ENCODE data around the gene KNCN. TPM values are rescaled to one million over a fixed set of nuclear protein-coding genes. Genes with fewer than 3 reads are reported as not detected.
A peak's percentile ranks its signal among the peaks of the same experiment; 100 is the strongest.

KNCN gene
- total RNA-seq, 1 donor from 2014 or later = not detected

DNA sequence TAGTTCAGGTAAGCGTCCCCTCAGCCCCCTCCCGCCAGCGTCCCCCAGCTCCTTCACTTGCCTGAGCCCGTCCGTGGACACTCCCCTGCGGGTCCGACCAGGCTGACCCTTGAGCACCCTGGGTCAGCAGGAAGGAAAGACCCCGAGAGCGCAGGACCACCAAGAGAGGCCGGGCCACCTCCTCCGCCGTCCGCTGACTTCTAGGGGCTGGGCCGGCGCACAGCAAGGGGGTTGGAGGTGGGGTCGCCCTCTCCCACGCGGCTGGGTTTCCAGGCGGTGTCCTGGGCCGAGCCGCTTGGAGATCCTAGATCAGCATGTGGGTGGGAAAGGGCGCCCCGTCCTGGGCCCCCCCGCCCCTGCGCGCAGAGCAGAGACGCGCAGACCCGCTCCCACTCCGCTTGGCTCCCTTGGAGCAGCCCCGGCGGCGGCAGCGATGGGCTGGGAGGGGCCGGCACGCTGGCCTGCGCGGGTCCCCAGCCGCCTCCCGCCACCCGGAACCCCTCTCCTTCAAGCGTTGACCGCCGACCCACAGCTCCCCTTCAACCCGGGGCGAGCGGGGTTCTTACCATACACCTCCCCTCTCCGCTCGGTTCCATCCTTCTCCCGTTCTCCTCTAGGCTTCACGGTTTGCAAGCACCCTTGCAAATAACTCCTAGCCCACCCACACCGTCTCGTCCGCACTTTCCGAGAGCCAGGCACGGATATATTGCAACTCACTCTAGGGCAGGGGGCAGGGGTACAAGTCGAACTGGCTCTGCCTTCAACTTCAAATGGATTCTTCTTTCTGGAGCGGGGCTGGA, 7.5 kb downstream of the KNCN start:
- Histone ChIP-seq H2AFZ (replicated peaks) (peak overlapping the region; percentile 40), H3K9ac (no peak overlapping the region), H3K9me3 (ENCODE audit: low read depth) (no peaks in the 10 kb centered on the region), H3K27me3 (peaks cover 90% of the 10 kb centered on the region), H3F3A (ENCODE audit: low read depth) (no peaks in the 10 kb centered on the region), H3K79me2 (ENCODE audit: low read depth) (no peaks in the 10 kb centered on the region), H3K4me3 (peak overlapping the region; percentile 42), H3K27ac (no peak overlapping the region), H4K20me1 (ENCODE audit: low read depth) (no peaks in the 10 kb centered on the region), H3K4me1 (peaks cover 3% of the 10 kb centered on the region), H3K36me3 (no peaks in the 10 kb centered on the region), H3K4me2 (peak overlapping the region; percentile 81)
- Mint-ChIP-seq H3K27me3 (ENCODE audit: insufficient read depth, low read depth) (peaks cover 50% of the 10 kb centered on the region), H3K27ac (peak overlapping the region; percentile 72), H3K4me3 (peak overlapping the region; percentile 59), H3K9me3 (peaks cover 3% of the 10 kb centered on the region), H3K36me3 (peaks cover 2% of the 10 kb centered on the region), H3K4me1 (peaks cover 5% of the 10 kb centered on the region)
- TF ChIP-seq EZH2phosphoT487 (IDR thresholded peaks at IDR 0.05) (peak; percentile 80), EZH2 (IDR thresholded peaks at IDR 0.05) (peak; percentile 90)
- TF ChIP-seq, protein P1, sequence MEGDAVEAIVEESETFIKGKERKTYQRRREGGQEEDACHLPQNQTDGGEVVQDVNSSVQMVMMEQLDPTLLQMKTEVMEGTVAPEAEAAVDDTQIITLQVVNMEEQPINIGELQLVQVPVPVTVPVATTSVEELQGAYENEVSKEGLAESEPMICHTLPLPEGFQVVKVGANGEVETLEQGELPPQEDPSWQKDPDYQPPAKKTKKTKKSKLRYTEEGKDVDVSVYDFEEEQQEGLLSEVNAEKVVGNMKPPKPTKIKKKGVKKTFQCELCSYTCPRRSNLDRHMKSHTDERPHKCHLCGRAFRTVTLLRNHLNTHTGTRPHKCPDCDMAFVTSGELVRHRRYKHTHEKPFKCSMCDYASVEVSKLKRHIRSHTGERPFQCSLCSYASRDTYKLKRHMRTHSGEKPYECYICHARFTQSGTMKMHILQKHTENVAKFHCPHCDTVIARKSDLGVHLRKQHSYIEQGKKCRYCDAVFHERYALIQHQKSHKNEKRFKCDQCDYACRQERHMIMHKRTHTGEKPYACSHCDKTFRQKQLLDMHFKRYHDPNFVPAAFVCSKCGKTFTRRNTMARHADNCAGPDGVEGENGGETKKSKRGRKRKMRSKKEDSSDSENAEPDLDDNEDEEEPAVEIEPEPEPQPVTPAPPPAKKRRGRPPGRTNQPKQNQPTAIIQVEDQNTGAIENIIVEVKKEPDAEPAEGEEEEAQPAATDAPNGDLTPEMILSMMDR (IDR thresholded peaks at IDR 0.05) = no peak
- peak; percentile 54 for DNase-seq (ENCODE audit: low spot score)

DNA sequence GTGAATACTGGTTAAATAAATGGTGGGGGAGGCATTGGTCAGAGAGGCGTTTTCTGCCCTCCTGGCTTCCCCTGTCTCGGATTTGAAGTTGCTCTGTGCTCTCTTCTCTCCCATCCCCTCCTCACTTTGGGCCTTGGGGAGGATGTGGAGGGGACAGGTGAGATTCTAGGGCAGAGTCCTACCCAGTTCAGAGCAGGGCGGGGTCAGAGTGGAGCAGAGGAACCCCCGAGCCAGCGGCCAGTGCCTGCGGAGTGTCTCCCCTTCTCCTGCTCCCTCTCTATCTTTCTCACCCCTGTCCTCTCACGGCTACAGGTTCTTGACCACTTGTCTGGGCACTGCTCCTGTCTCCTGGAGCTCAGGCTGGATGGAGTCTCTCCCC, 8.1 kb downstream of the KNCN start:
- peaks cover 4% of the 10 kb centered on the region for H3K9me3 Mint-ChIP-seq
- no peak for DNase-seq (ENCODE audit: low spot score)
- H3K4me2 ChIP-seq = peak overlapping the region; percentile 81

DNA sequence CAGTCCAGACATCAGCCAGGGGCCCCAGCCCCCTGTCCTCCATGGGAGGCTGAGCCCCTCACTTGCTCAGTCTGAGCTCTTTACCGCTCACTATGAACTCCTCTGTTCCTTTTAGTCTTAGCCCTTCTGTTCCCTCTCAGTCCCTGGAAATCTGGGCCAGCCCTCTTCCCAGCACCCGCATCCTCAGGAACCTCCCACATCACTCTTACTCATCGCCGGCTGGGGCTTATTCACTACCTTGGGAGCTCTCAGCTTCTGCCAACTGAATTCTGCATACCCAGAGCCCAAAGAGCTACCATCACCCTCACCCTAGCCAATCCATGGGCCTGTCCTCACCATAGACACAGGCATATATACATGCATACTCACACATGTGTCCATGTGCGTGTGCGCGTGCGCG, 11.5 kb downstream of the KNCN start:
- Histone ChIP-seq H3K4me1 (peaks cover 7% of the 10 kb centered on the region), H3K9me3 (ENCODE audit: low read depth) (no peaks in the 10 kb centered on the region), H3K36me3 (no peaks in the 10 kb centered on the region), H3K4me3 (no peak overlapping the region), H3F3A (ENCODE audit: low read depth) (no peaks in the 10 kb centered on the region), H3K9ac (no peak overlapping the region), H3K79me2 (ENCODE audit: low read depth) (no peaks in the 10 kb centered on the region), H2AFZ (replicated peaks) (no peak overlapping the region), H4K20me1 (ENCODE audit: low read depth) (no peaks in the 10 kb centered on the region), H3K4me2 (no peak overlapping the region), H3K27me3 (peaks cover 100% of the 10 kb centered on the region), H3K27ac (no peak overlapping the region)
- Mint-ChIP-seq H3K9me3 (peaks cover 20% of the 10 kb centered on the region), H3K27ac (no peak overlapping the region), H3K4me3 (no peak overlapping the region), H3K36me3 (peaks cover 2% of the 10 kb centered on the region), H3K27me3 (ENCODE audit: insufficient read depth, low read depth) (peaks cover 57% of the 10 kb centered on the region), H3K4me1 (peaks cover 2% of the 10 kb centered on the region)
- TF ChIP-seq EZH2 (IDR thresholded peaks at IDR 0.05) (no peak), EZH2phosphoT487 (IDR thresholded peaks at IDR 0.05) (no peak)
- TF ChIP-seq, protein P1 (IDR thresholded peaks at IDR 0.05) = no peak
- DNase-seq (ENCODE audit: low spot score) = no peak

More for the DNA sequence above, 8.1 kb downstream of the KNCN start:
- Histone ChIP-seq H3F3A (ENCODE audit: low read depth) (no peaks in the 10 kb centered on the region), H3K9ac (no peak overlapping the region), H3K4me3 (peak overlapping the region; percentile 42), H2AFZ (replicated peaks) (peak overlapping the region; percentile 40), H3K36me3 (no peaks in the 10 kb centered on the region), H4K20me1 (ENCODE audit: low read depth) (no peaks in the 10 kb centered on the region), H3K4me1 (peaks cover 3% of the 10 kb centered on the region), H3K9me3 (ENCODE audit: low read depth) (no peaks in the 10 kb centered on the region), H3K27me3 (peaks cover 96% of the 10 kb centered on the region), H3K27ac (no peak overlapping the region), H3K79me2 (ENCODE audit: low read depth) (no peaks in the 10 kb centered on the region)
- Mint-ChIP-seq H3K36me3 (peaks cover 2% of the 10 kb centered on the region), H3K4me3 (peak overlapping the region; percentile 59), H3K27me3 (ENCODE audit: insufficient read depth, low read depth) (peaks cover 53% of the 10 kb centered on the region), H3K27ac (no peak overlapping the region), H3K4me1 (peaks cover 5% of the 10 kb centered on the region)
- no peak for TF ChIP-seq EZH2phosphoT487 (IDR thresholded peaks at IDR 0.05)
- TF ChIP-seq, protein P1 (IDR thresholded peaks at IDR 0.05) = no peak
- no peak for TF ChIP-seq EZH2 (IDR thresholded peaks at IDR 0.05)
